Activated CD4-positive, alpha-beta T cell treated with anti-CD3 and anti-CD28 coated beads, Interleukin-2, amount 10 ng/mL, durations not matched to agents 7 days and 5 days (primary cell): Measurements from ENCODE around the gene HOXC9. TPM values are rescaled to one million over a fixed set of nuclear protein-coding genes. Genes with fewer than 3 reads are reported as not detected.
A peak's percentile ranks its signal among the peaks of the same experiment; 100 is the strongest.

Experiments
- CTCF ChIA-PET: fragments of 350-600 bp; sonication (Branson Sonifier 250); formaldehyde crosslinking; loops from one replicate; lab custom pipeline; 2021; ENCODE audit warnings: antibody characterized with exemption; lab: Charles Lee
- POLR2A ChIA-PET: fragments of 350-600 bp; sonication (Branson Sonifier 250); formaldehyde crosslinking; loops from one replicate; lab custom pipeline; 2021; ENCODE audit warnings: antibody characterized with exemption; lab: Charles Lee
- DNase-seq: peaks from one replicate; pipeline ENCODE4 v3.0.0-alpha.2; 2020
- H3K27ac Mint-ChIP-seq: one replicate; pipeline ENCODE4 v1.8.0; 2021; ENCODE audit warnings: mild to moderate bottlenecking, moderate library complexity, mixed read lengths
- H3K27me3 Mint-ChIP-seq: one replicate; pipeline ENCODE4 v1.8.0; 2021; ENCODE audit warnings: mixed read lengths
- H3K36me3 Mint-ChIP-seq: one replicate; pipeline ENCODE4 v1.8.0; 2021; ENCODE audit warnings: low read depth, mixed read lengths
- H3K4me1 Mint-ChIP-seq: one replicate; pipeline ENCODE4 v1.8.0; 2021; ENCODE audit warnings: mixed read lengths
- H3K4me3 Mint-ChIP-seq: one replicate; pipeline ENCODE4 v1.8.0; 2021; ENCODE audit warnings: mild to moderate bottlenecking, moderate library complexity, mixed read lengths
- H3K9me3 Mint-ChIP-seq: one replicate; pipeline ENCODE4 v1.8.0; 2021; ENCODE audit warnings: mixed read lengths
- total RNA-seq, 2 experiments: library from RNA; stranded (reverse); gene quantifications; one replicate each; pipeline ENCODE4 v1.2.3, GENCODE V29; 2021

Gene HOXC9
- total RNA-seq, 2 experiments from 2014 or later: not detected

DNA sequence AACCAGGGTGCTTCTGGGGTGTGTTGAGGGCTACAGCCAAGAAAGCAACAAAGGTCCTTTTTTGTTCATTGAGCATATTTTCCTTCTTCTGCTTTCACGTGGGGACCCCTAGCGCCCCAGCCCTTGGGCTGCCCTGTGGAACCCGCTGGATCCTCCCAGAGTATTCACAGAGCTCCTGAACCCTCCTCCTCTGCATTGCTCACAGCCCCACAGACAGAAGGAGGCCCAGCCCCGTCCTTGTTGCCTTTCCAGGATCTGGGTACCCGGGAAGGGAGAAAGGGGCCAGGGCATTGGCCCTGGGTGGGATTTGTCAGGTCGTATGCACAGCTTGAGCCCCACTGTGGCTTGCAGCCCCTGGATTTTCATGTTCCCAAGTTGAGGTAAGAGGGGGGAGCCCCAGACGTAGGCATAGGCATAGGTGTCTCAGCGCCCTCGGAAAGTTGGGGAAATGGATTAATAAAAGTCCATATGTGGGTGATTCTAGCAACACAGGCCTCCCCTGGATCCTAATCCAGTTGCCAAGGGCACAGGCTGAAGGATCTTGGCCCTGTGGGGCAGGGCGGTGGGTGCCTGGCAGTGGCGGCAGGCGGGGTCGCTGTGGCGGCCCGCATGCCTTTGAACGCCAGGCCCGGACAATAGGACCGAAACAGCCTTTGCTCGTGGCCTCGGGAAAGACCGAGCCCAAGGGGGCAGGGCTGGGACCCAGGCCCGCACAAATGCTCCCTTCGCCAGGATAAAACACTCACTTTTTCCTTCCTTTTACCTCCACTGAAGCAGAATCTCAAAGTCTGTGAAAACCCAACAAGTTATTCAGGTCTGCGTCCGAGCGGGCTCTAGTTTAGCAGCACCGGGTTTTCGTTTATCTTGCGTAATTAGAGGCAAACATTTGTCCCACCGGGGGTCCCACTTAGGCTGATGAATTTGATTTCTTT lies 18.1 kb upstream of the HOXC9 start:
- Mint-ChIP-seq H3K9me3 (no peaks in the 10 kb centered on the region), H3K27me3 (peaks cover 96% of the 10 kb centered on the region), H3K4me1 (peaks cover 15% of the 10 kb centered on the region), H3K4me3 (no peak overlapping the region), H3K27ac (no peak overlapping the region), H3K36me3 (no peaks in the 10 kb centered on the region)
- DNase-seq: no peak
- POLR2A ChIA-PET: no interaction called here
- CTCF ChIA-PET: no interaction called here

GRCh38 chr12:53982648-53983567 lies 17.1 kb upstream of the HOXC9 start:
- ChIA-PET CTCF (no interaction called here), POLR2A (no interaction called here)
- DNase-seq: no peak
- peaks cover 96% of the 10 kb centered on the region for H3K27me3 Mint-ChIP-seq
- H3K36me3 Mint-ChIP-seq: no peaks in the 10 kb centered on the region
- H3K4me1 Mint-ChIP-seq: peaks cover 17% of the 10 kb centered on the region
- H3K9me3 Mint-ChIP-seq: no peaks in the 10 kb centered on the region
- no peak overlapping the region for H3K27ac Mint-ChIP-seq
- H3K4me3 Mint-ChIP-seq: no peak overlapping the region

GRCh38 chr12:53983568-53983949 lies 16.4 kb upstream of the HOXC9 start:
- POLR2A ChIA-PET: no interaction called here
- no peak for DNase-seq
- H3K36me3 Mint-ChIP-seq: no peaks in the 10 kb centered on the region
- no peak overlapping the region for H3K27ac Mint-ChIP-seq
- H3K4me3 Mint-ChIP-seq: no peak overlapping the region
- H3K4me1 Mint-ChIP-seq: peaks cover 20% of the 10 kb centered on the region
- peaks cover 96% of the 10 kb centered on the region for H3K27me3 Mint-ChIP-seq
- CTCF ChIA-PET: interaction anchor here (2.4 kb wide), 1 partner anchor 224 kb away, joined by 12 read pairs; no protein-coding TSS in a partner anchor
- no peaks in the 10 kb centered on the region for H3K9me3 Mint-ChIP-seq

- ChIA-PET POLR2A (no interaction called here), CTCF (interaction anchor here (1.2 to 4.0 kb wide), 9 partner anchors 9 to 394 kb away, joined by 3 to 20 read pairs (median 9); partner anchors contain the start of gene HOXC12)
- H3K4me3 Mint-ChIP-seq: no peak overlapping the region
- DNase-seq: no peak
- H3K4me1 Mint-ChIP-seq: peaks cover 22% of the 10 kb centered on the region
- H3K9me3 Mint-ChIP-seq: no peaks in the 10 kb centered on the region
- H3K27ac Mint-ChIP-seq: peak overlapping the region; percentile 25
- no peaks in the 10 kb centered on the region for H3K36me3 Mint-ChIP-seq
- peaks cover 96% of the 10 kb centered on the region for H3K27me3 Mint-ChIP-seq
Measured at GRCh38 chr12:53983950-53984572, 15.9 kb upstream of the HOXC9 start.

- peak within 1 kb of the TSS; percentile 73 for H3K27ac Mint-ChIP-seq
Measured at GRCh38 chr12:53984901-53985691, 14.9 kb upstream of the HOXC9 start, which contains the start of gene HOXC10. TSS of gene HOXC10 (plus strand) at chr12:53985146. CDS start at chr12:53985260, 114 bp downstream.

GRCh38 chr12:53985692-53985993 lies 14.3 kb upstream of the HOXC9 start:
- Mint-ChIP-seq H3K27ac (peak overlapping the region; percentile 73), H3K36me3 (no peaks in the 10 kb centered on the region), H3K4me1 (peaks cover 35% of the 10 kb centered on the region), H3K27me3 (peaks cover 96% of the 10 kb centered on the region), H3K4me3 (peak overlapping the region; percentile 54), H3K9me3 (no peaks in the 10 kb centered on the region)
- POLR2A ChIA-PET: no interaction called here
- DNase-seq: no peak
- CTCF ChIA-PET: interaction anchor here (0.6 to 4.0 kb wide), 14 partner anchors 8 to 547 kb away, joined by 3 to 20 read pairs (median 4); partner anchors contain the start of genes HOXC12 and HOXC5

More at GRCh38 chr12:53984901-53985691, 14.9 kb upstream of the HOXC9 start, which contains the start of gene HOXC10:
- Mint-ChIP-seq H3K4me3 (peak within 1 kb of the TSS; percentile 54), H3K4me1 (peaks cover 31% of the 10 kb centered on the region), H3K36me3 (no peaks in the 10 kb centered on the region), H3K27me3 (peaks cover 96% of the 10 kb centered on the region), H3K9me3 (no peaks in the 10 kb centered on the region)
- ChIA-PET CTCF (interaction anchor here (0.6 to 4.0 kb wide), 18 partner anchors 8 to 548 kb away, joined by 3 to 20 read pairs (median 4); partner anchors contain the start of genes HOXC12 and HOXC5), POLR2A (no interaction called here)
- peak; percentile 71 for DNase-seq

- DNase-seq: no peak
- H3K4me3 Mint-ChIP-seq: no peak overlapping the region
- peaks cover 96% of the 10 kb centered on the region for H3K27me3 Mint-ChIP-seq
- CTCF ChIA-PET: interaction anchor here (0.9 to 4.0 kb wide), 9 partner anchors 15 to 229 kb away, joined by 3 to 20 read pairs (median 5); partner anchors contain the start of genes HOXC12 and HOXC5
- H3K27ac Mint-ChIP-seq: no peak overlapping the region
- peaks cover 35% of the 10 kb centered on the region for H3K4me1 Mint-ChIP-seq
- no peaks in the 10 kb centered on the region for H3K36me3 Mint-ChIP-seq
- H3K9me3 Mint-ChIP-seq: no peaks in the 10 kb centered on the region
- POLR2A ChIA-PET: no interaction called here
Measured at GRCh38 chr12:53985994-53986685, 13.8 kb upstream of the HOXC9 start.

GRCh38 chr12:53986686-53987483 lies 13.1 kb upstream of the HOXC9 start:
- no peak overlapping the region for H3K4me3 Mint-ChIP-seq
- no peaks in the 10 kb centered on the region for H3K36me3 Mint-ChIP-seq
- peaks cover 96% of the 10 kb centered on the region for H3K27me3 Mint-ChIP-seq
- DNase-seq: no peak
- H3K4me1 Mint-ChIP-seq: peaks cover 35% of the 10 kb centered on the region
- H3K9me3 Mint-ChIP-seq: no peaks in the 10 kb centered on the region
- no peak overlapping the region for H3K27ac Mint-ChIP-seq
- ChIA-PET POLR2A (no interaction called here), CTCF (interaction anchor here (0.6 to 4.0 kb wide), 7 partner anchors 13 to 228 kb away, joined by 3 to 20 read pairs (median 5); partner anchors contain the start of genes HOXC12 and HOXC9)

- CTCF ChIA-PET: interaction anchor here (1.2 to 4.0 kb wide), 4 partner anchors 12 to 214 kb away, joined by 3 to 20 read pairs (median 12); partner anchors contain the start of genes HOXC12 and HOXC9
- H3K27ac Mint-ChIP-seq: no peak overlapping the region
- no peaks in the 10 kb centered on the region for H3K9me3 Mint-ChIP-seq
- no peak for DNase-seq
- H3K4me1 Mint-ChIP-seq: peaks cover 35% of the 10 kb centered on the region
- H3K36me3 Mint-ChIP-seq: no peaks in the 10 kb centered on the region
- POLR2A ChIA-PET: no interaction called here
- H3K27me3 Mint-ChIP-seq: peaks cover 96% of the 10 kb centered on the region
- no peak overlapping the region for H3K4me3 Mint-ChIP-seq
Measured at GRCh38 chr12:53987787-53988230, 12.2 kb upstream of the HOXC9 start.

DNA sequence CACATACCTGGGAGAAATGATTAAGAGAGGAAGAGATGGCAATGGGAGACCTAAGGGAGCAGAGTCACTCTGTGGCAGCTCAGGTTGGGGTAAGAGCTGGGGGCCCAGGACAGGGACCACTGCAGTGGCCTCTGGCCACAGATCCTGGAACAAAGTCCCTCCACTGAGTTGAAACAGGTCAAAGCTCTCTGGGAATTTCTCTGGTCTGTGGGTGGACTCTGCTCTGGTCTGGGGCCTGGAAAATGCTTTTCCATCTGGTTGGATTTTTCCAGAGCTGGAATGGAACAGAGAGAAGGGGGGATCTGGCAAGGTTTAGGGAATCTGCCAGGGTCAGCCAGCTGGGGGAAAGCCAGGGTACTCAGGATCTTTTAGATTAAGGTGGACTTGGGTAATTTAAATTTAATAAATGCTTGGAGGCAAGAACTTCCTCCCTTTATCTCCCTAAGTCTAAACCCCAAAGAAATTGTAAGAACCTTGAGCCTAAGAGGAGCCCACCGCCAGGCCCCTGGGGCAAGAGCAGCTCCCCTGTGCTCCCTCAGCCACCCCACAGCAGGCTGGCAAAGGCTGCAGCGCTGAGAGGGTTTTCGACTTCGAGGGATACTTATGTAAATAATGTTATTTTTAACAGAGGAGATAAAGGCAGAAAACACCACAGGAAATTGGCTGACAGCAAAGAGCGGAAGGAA lies 11.3 kb upstream of the HOXC9 start:
- no peaks in the 10 kb centered on the region for H3K9me3 Mint-ChIP-seq
- H3K27ac Mint-ChIP-seq: no peak overlapping the region
- DNase-seq: no peak
- peaks cover 35% of the 10 kb centered on the region for H3K4me1 Mint-ChIP-seq
- ChIA-PET POLR2A (no interaction called here), CTCF (interaction anchor here (0.8 to 1.3 kb wide), 5 partner anchors 12 to 219 kb away, joined by 3 read pairs; partner anchors contain the start of gene HOXC9)
- H3K36me3 Mint-ChIP-seq: no peaks in the 10 kb centered on the region
- peaks cover 96% of the 10 kb centered on the region for H3K27me3 Mint-ChIP-seq
- H3K4me3 Mint-ChIP-seq: no peak overlapping the region
